Prostate gland (tissue), 2 donors: ENCODE results near the gene SRGAP2C.
"Not testable (repeated sequence)": the region's sequence is repeated elsewhere in the genome, so short reads cannot be mapped to it uniquely, and the experiment has no call there.

ENCODE experiments used
- CTCF ChIP-seq, 4 experiments: fragments of 200-600 bp in 2 of 4; fragments of 450-650 bp in 2 of 4; sonication (generic) in 2 of 4; IDR thresholded peaks; 1 replicate in 3 of 4; 2 replicates in 1 of 4; pipeline ENCODE4 v1.5.1; 2016 to 2019; ENCODE audit warnings: antibody characterized with exemption in 4 of 4, mild to moderate bottlenecking in 2 of 4, moderate library complexity in 2 of 4
- POLR2A ChIP-seq: fragments of 450-650 bp; IDR thresholded peaks from one replicate; pipeline ENCODE4 v1.6.1; 2016; ENCODE audit warnings: antibody characterized with exemption, mild to moderate bottlenecking

GRCh38 chr1:121213491-121213890 is 28.7 kb downstream of the SRGAP2C start:
- TF ChIP-seq CTCF (IDR thresholded peaks at IDR 0.05); POLR2A: not testable (repeated sequence)
